HL-60 (cell line): ENCODE results near the gene CBLN1.

Experiments
- DNase-seq, 2 experiments: peaks; one replicate each; pipeline ENCODE4 v3.0.0-alpha.2; 2010 to 2020; ENCODE audit warnings: low read depth in 1 of 2, low spot score in 1 of 2
- H3K27ac ChIP-seq: fragments of 250-450 bp; sonication (Bioruptor Pico); replicated peaks from 2 replicates; pipeline ENCODE4 v1.5.1; 2020; ENCODE audit warnings: mild to moderate bottlenecking, moderate library complexity
- H3K27me3 ChIP-seq: fragments of 250-450 bp; sonication (Bioruptor Pico); 2 replicates; pipeline ENCODE4 v1.5.1; 2021; ENCODE audit warnings: mild to moderate bottlenecking, moderate library complexity; ENCODE audit not compliant: insufficient read depth, poor library complexity, severe bottlenecking
- H3K4me3 ChIP-seq: replicated peaks from 2 replicates; pipeline ENCODE4 v1.5.1; 2011; ENCODE audit warnings: mild to moderate bottlenecking, control low read depth, low read length; ENCODE audit not compliant: insufficient read depth
- CTCF ChIP-seq: IDR thresholded peaks from one replicate; pipeline ENCODE4 v1.5.1; 2011; ENCODE audit warnings: low read length, control low read depth, inconsistent platforms; ENCODE audit not compliant: insufficient read depth
- GABPA ChIP-seq: IDR thresholded peaks from 2 replicates; pipeline ENCODE4 v1.6.1; 2012; ENCODE audit warnings: low read depth
- POLR2AphosphoS5 ChIP-seq: IDR thresholded peaks from 2 replicates; pipeline ENCODE4 v1.6.1; 2012; ENCODE audit warnings: low read depth
- REST ChIP-seq: IDR thresholded peaks from 2 replicates; pipeline ENCODE4 v1.6.1; 2012; ENCODE audit warnings: low read depth; ENCODE audit not compliant: insufficient replicate concordance
- SPI1 ChIP-seq: IDR thresholded peaks from 2 replicates; pipeline ENCODE4 v1.6.1; 2012; ENCODE audit warnings: low read depth, mild to moderate bottlenecking, borderline replicate concordance

The CBLN1 gene

GRCh38 chr16:49275870-49276269 lies 5.8 kb downstream of the CBLN1 start:
- no peak overlapping the region for H3K4me3 ChIP-seq
- peaks cover 55% of the 10 kb centered on the region for H3K27me3 ChIP-seq
- no peak for DNase-seq
- TF ChIP-seq REST, result no peak
- no peak for TF ChIP-seq SPI1
- no peak for TF ChIP-seq POLR2AphosphoS5
- TF ChIP-seq GABPA, result no peak
- TF ChIP-seq CTCF, result no peak
- H3K27ac ChIP-seq, result no peak overlapping the region

GRCh38 chr16:49275050-49275730 lies 6.4 kb downstream of the CBLN1 start:
- Histone ChIP-seq H3K27ac (no peak overlapping the region), H3K4me3 (no peak overlapping the region), H3K27me3 (peaks cover 48% of the 10 kb centered on the region)
- TF ChIP-seq REST, result no peak
- no peak for TF ChIP-seq GABPA
- TF ChIP-seq SPI1, result no peak
- TF ChIP-seq CTCF, result no peak
- TF ChIP-seq POLR2AphosphoS5, result no peak
- no peak for DNase-seq

- Histone ChIP-seq H3K27ac (no peak overlapping the region), H3K4me3 (no peak overlapping the region), H3K27me3 (peaks cover 42% of the 10 kb centered on the region)
- no peak for DNase-seq
- TF ChIP-seq CTCF (no peak), SPI1 (no peak), POLR2AphosphoS5 (no peak), GABPA (no peak), REST (no peak)
Measured at GRCh38 chr16:49274591-49274990, 7.0 kb downstream of the CBLN1 start.
